ENCODE data around the gene LRRC2. TPM values are rescaled to one million over a fixed set of nuclear protein-coding genes. Genes with fewer than 3 reads are reported as not detected.

LRRC2 gene
- total and polyA plus RNA-seq, 8 donors: 1.0 to 4.6 (median 1.8) TPM; not detected in 1

- Histone ChIP-seq H3K36me3 (no peaks in the 10 kb centered on the region), H3K9me3 (no peaks in the 10 kb centered on the region), H3K27ac (peak overlapping the region in 1 of 5 donors; percentile 43), H3K27me3 (peaks cover 0 to 27% (median 0%) of the 10 kb centered on the region in 3 donors), H3K4me3 (no peak overlapping the region), H3K4me1 (peaks cover 22 to 51% (median 35%) of the 10 kb centered on the region in 4 donors)
- no peak for TF ChIP-seq EP300 (IDR thresholded peaks at IDR 0.05)
- no peak for TF ChIP-seq POLR2A (IDR thresholded peaks at IDR 0.05)
- no peak for TF ChIP-seq CTCF (IDR thresholded peaks at IDR 0.05)
- TF ChIP-seq POLR2AphosphoS5 (IDR thresholded peaks at IDR 0.05): no peak
- 84 to 88% (median 87%) methylated on average over 11 of the region's 11 CpGs for WGBS, 5 donors
- intact Hi-C loops (cut with DNase I; ENCODE audit: low total_unique reads): no loop called here
- no peak for DNase-seq
Observed at GRCh38 chr3:46575577-46576222, 9.6 kb upstream of the LRRC2 start.

GRCh38 chr3:46574881-46575576 is 8.9 kb upstream of the LRRC2 start:
- no peak for TF ChIP-seq CTCF (IDR thresholded peaks at IDR 0.05)
- 72 to 78% (median 75%) methylated on average over 5 of the region's 5 CpGs for WGBS, 5 donors
- no peak overlapping the region for H3K4me3 ChIP-seq
- no peaks in the 10 kb centered on the region for H3K36me3 ChIP-seq
- peak overlapping the region in 1 of 5 donors; percentile 43 for H3K27ac ChIP-seq
- DNase-seq: no peak
- H3K9me3 ChIP-seq: no peaks in the 10 kb centered on the region
- intact Hi-C loops (cut with DNase I; ENCODE audit: low total_unique reads): no loop called here
- peaks cover 0 to 27% (median 0%) of the 10 kb centered on the region in 3 donors for H3K27me3 ChIP-seq
- H3K4me1 ChIP-seq: peaks cover 15 to 48% (median 30%) of the 10 kb centered on the region in 4 donors

GRCh38 chr3:46574243-46574646 is 8.1 kb upstream of the LRRC2 start:
- intact Hi-C loops (cut with DNase I; ENCODE audit: low total_unique reads): no loop called here
- 35 to 59% (median 37%) methylated on average over 2 of the region's 2 CpGs for WGBS, 5 donors
- TF ChIP-seq POLR2AphosphoS5 (IDR thresholded peaks at IDR 0.05): no peak
- TF ChIP-seq EP300 (IDR thresholded peaks at IDR 0.05): no peak
- TF ChIP-seq CTCF (IDR thresholded peaks at IDR 0.05): no peak
- TF ChIP-seq POLR2A (IDR thresholded peaks at IDR 0.05): no peak
- H3K27me3 ChIP-seq: peaks cover 0 to 24% (median 0%) of the 10 kb centered on the region in 3 donors
- H3K36me3 ChIP-seq: no peaks in the 10 kb centered on the region
- DNase-seq: no peak
- H3K4me3 ChIP-seq: no peak overlapping the region
- no peaks in the 10 kb centered on the region for H3K9me3 ChIP-seq
- peak overlapping the region in 1 of 5 donors; percentile 30 for H3K27ac ChIP-seq
- H3K4me1 ChIP-seq: peaks cover 7 to 40% (median 23%) of the 10 kb centered on the region in 4 donors

DNA sequence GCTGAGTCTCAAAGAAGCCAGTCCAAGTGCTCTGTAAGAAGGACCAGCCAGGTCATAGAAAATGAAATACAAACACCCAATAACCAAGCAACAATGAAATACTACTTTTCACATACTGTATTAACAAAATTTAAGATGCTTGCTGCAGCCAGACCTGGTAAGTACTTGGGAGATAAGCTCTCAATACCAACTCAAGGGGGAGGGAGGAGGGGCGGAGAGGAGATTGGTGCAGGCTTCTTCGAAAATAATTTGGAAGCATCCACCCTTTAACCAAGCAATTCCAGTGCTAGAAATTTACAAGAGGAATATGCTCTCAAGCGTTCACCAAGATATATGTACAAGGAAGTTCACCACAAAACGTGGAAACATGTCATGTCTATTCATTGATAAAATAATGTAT is 7.6 kb upstream of the LRRC2 start:
- Histone ChIP-seq H3K27me3 (peaks cover 0 to 24% (median 0%) of the 10 kb centered on the region in 3 donors), H3K4me1 (peaks cover 4 to 35% (median 18%) of the 10 kb centered on the region in 4 donors), H3K36me3 (no peaks in the 10 kb centered on the region), H3K9me3 (no peaks in the 10 kb centered on the region), H3K27ac (no peak overlapping the region), H3K4me3 (no peak overlapping the region)
- no peak for DNase-seq
- 22 to 48% (median 28%) methylated on average over 4 of the region's 4 CpGs for WGBS, 5 donors
- TF ChIP-seq EP300 (IDR thresholded peaks at IDR 0.05) (no peak), CTCF (IDR thresholded peaks at IDR 0.05) (no peak), POLR2A (IDR thresholded peaks at IDR 0.05) (no peak), POLR2AphosphoS5 (IDR thresholded peaks at IDR 0.05) (no peak)
- intact Hi-C loops (cut with DNase I; ENCODE audit: low total_unique reads): no loop called here
